Colonic mucosa (tissue), 4 donors: ENCODE results near the gene CASTOR1. TPM values are rescaled to one million over a fixed set of nuclear protein-coding genes. Genes with fewer than 3 reads are reported as not detected.

Experiments used
- DNase-seq: peaks from one replicate; pipeline ENCODE4 v3.0.0-alpha.2; 2020
- H3K27ac ChIP-seq: fragments of 200-600 bp; one replicate; pipeline ENCODE4 v1.8.0; 2021
- H3K27me3 ChIP-seq: fragments of 200-600 bp; one replicate; pipeline ENCODE4 v1.8.0; 2021
- H3K36me3 ChIP-seq: fragments of 200-600 bp; one replicate; pipeline ENCODE4 v1.8.0; 2021
- H3K4me1 ChIP-seq: fragments of 200-600 bp; one replicate; pipeline ENCODE4 v1.8.0; 2021; ENCODE audit warnings: mild to moderate bottlenecking
- H3K4me3 ChIP-seq: fragments of 200-600 bp; one replicate; pipeline ENCODE4 v1.8.0; 2021
- H3K9ac ChIP-seq, 2 donors: one replicate each; pipeline ENCODE4 v1.7.0; 2013; ENCODE audit warnings: control low read depth in 2 of 2, low read depth in 2 of 2, low read length in 2 of 2
- H3K9me3 ChIP-seq: fragments of 200-600 bp; one replicate; pipeline ENCODE4 v1.8.0; 2021
- CTCF ChIP-seq: fragments of 200-600 bp; IDR thresholded peaks from one replicate; pipeline ENCODE4 v1.8.0; 2022; ENCODE audit warnings: antibody characterized with exemption, mild to moderate bottlenecking
- intact Hi-C: fragments of 100-400 bp; cut with DNase I; formaldehyde crosslinking; loops from one replicate; pipeline ENCODE4 v1.14.1; 2022
- total RNA-seq, 2 donors: library from RNA; stranded (reverse); fragmentation: NEBNext Ultra II Directional in 1 of 2; extraction: Animal tissue kit (Norgen Biotek cat#: 25700) in 1 of 2; gene quantifications; one replicate each; pipeline ENCODE4 v1.2.1, GENCODE V29; 2021
- donor health status: healthy.
- donor health status: DM: no; HTN: no; CAD: no.
- donor health status: DM: no; HTN: no; CAD: no.

CASTOR1 gene
- total RNA-seq, 2 donors from 2014 or later, result 4.5 to 5.0 TPM

GRCh38 chr22:30324014-30324730 lies 34.9 kb upstream of the CASTOR1 start:
- no peak overlapping the region for H3K4me3 ChIP-seq
- H3K9me3 ChIP-seq, result no peaks in the 10 kb centered on the region
- intact Hi-C loops, result no loop called here
- H3K4me1 ChIP-seq, result peaks cover 7% of the 10 kb centered on the region
- H3K9ac ChIP-seq, result no peak overlapping the region
- no peak for TF ChIP-seq CTCF
- no peaks in the 10 kb centered on the region for H3K36me3 ChIP-seq
- H3K27me3 ChIP-seq, result no peaks in the 10 kb centered on the region
- no peak for DNase-seq
- H3K27ac ChIP-seq, result peak overlapping the region; percentile 87

- no peak for TF ChIP-seq CTCF
- no peak overlapping the region for H3K27ac ChIP-seq
- no peak for DNase-seq
- H3K9me3 ChIP-seq, result no peaks in the 10 kb centered on the region
- H3K27me3 ChIP-seq, result no peaks in the 10 kb centered on the region
- no peak overlapping the region for H3K9ac ChIP-seq
- no peak overlapping the region for H3K4me3 ChIP-seq
- no peaks in the 10 kb centered on the region for H3K36me3 ChIP-seq
- H3K4me1 ChIP-seq, result peaks cover 8% of the 10 kb centered on the region
- intact Hi-C loops, result no loop called here
These were observed 33.9 kb upstream of the CASTOR1 start for GRCh38 chr22:30323246-30323645.

GRCh38 chr22:30321461-30321860 lies 32.2 kb upstream of the CASTOR1 start:
- no peaks in the 10 kb centered on the region for H3K36me3 ChIP-seq
- peaks cover 13% of the 10 kb centered on the region for H3K4me1 ChIP-seq
- H3K9me3 ChIP-seq, result no peaks in the 10 kb centered on the region
- no peak for DNase-seq
- H3K4me3 ChIP-seq, result no peak overlapping the region
- no peaks in the 10 kb centered on the region for H3K27me3 ChIP-seq
- intact Hi-C loops, result no loop called here
- no peak overlapping the region for H3K27ac ChIP-seq
- no peak overlapping the region for H3K9ac ChIP-seq
- no peak for TF ChIP-seq CTCF

- Histone ChIP-seq H3K27ac (no peak overlapping the region), H3K4me1 (peaks cover 9% of the 10 kb centered on the region)
These were observed 30.8 kb upstream of the CASTOR1 start for GRCh38 chr22:30320021-30320556.

GRCh38 chr22:30318799-30319419 lies 29.6 kb upstream of the CASTOR1 start:
- no peak overlapping the region for H3K9ac ChIP-seq
- no peaks in the 10 kb centered on the region for H3K9me3 ChIP-seq
- H3K27me3 ChIP-seq, result no peaks in the 10 kb centered on the region
- H3K4me3 ChIP-seq, result no peak overlapping the region
- no peaks in the 10 kb centered on the region for H3K36me3 ChIP-seq
- TF ChIP-seq CTCF, result no peak
- intact Hi-C loops, result no loop called here
- no peak overlapping the region for H3K27ac ChIP-seq
- no peak for DNase-seq
- H3K4me1 ChIP-seq, result peaks cover 18% of the 10 kb centered on the region

More at GRCh38 chr22:30320021-30320556, 30.8 kb upstream of the CASTOR1 start:
- H3K27me3 ChIP-seq, result no peaks in the 10 kb centered on the region
- intact Hi-C loops, result no loop called here
- H3K36me3 ChIP-seq, result no peaks in the 10 kb centered on the region
- DNase-seq, result no peak
- no peaks in the 10 kb centered on the region for H3K9me3 ChIP-seq
- no peak overlapping the region for H3K9ac ChIP-seq
- TF ChIP-seq CTCF, result no peak
- H3K4me3 ChIP-seq, result no peak overlapping the region
